Right lobe of liver (tissue), 6 donors: ENCODE measurements around the gene SIN3B. TPM values are rescaled to one million over a fixed set of nuclear protein-coding genes. Genes with fewer than 3 reads are reported as not detected.

ENCODE experiments used
- ATAC-seq, 4 donors: fragments of 200-7000 bp; cut with Tn5 transposase; one replicate each; pipeline ENCODE4 v1.9.1; 2020; ENCODE audit warnings: mild to moderate bottlenecking in 4 of 4, moderate library complexity in 4 of 4
- DNase-seq, 3 donors: peaks; one replicate each; pipeline ENCODE4 v3.0.0-alpha.2; 2020
- H3K27ac ChIP-seq, 3 donors: fragments of 200-600 bp; one replicate each; pipeline ENCODE4 v1.8.0; 2022
- H3K27me3 ChIP-seq, 2 donors: fragments of 200-600 bp; one replicate each; pipeline ENCODE4 v1.8.0; 2022
- H3K36me3 ChIP-seq, 4 donors: fragments of 200-600 bp; sonication (generic) in 1 of 4; one replicate each; pipeline versions ENCODE4 v1.5.1 to v1.8.0; 2017 to 2022; ENCODE audit warnings: control low read depth in 1 of 4
- H3K4me1 ChIP-seq, 4 donors: fragments of 200-600 bp; sonication (generic) in 1 of 4; one replicate each; pipeline versions ENCODE4 v1.5.1 to v1.8.0; 2017 to 2022; ENCODE audit warnings: control low read depth in 1 of 4
- H3K4me3 ChIP-seq, 3 donors: fragments of 200-600 bp; one replicate each; pipeline ENCODE4 v1.8.0; 2022
- H3K9me3 ChIP-seq, 4 donors: fragments of 200-600 bp; sonication (generic) in 1 of 4; one replicate each; pipeline versions ENCODE4 v1.5.1 to v1.8.0; 2017 to 2022; ENCODE audit warnings: control low read depth in 1 of 4
- CTCF ChIP-seq, 4 donors: fragments of 200-600 bp in 3 of 4; fragments of 450-650 bp in 1 of 4; IDR thresholded peaks; one replicate each; pipeline versions ENCODE4 v1.5.1 to v1.8.0; 2016 to 2022; ENCODE audit warnings: antibody characterized with exemption in 4 of 4, mild to moderate bottlenecking in 2 of 4
- POLR2A ChIP-seq: fragments of 450-650 bp; IDR thresholded peaks from one replicate; pipeline ENCODE4 v1.6.1; 2017; ENCODE audit warnings: antibody characterized with exemption, mild to moderate bottlenecking
- WGBS: methylation state at CpG from one replicate; pipeline ENCODE4 v1.1.6; 2018; ENCODE audit warnings: low coverage, low lambda C conversion rate; ENCODE audit not compliant: insufficient coverage; ENCODE audit errors: missing lambda C conversion rate; 5-methylcytosine and 5-hydroxymethylcytosine counted together
- intact Hi-C, 2 donors: fragments of 100-400 bp; cut with DNase I; formaldehyde crosslinking; loops; one replicate each; pipeline versions ENCODE4 v1.11.2 to v1.14.1; 2022
- total RNA-seq, 6 experiments: library from RNA; depleted of rRNA in 2 of 6; stranded (reverse); fragments of >200 nt in 2 of 6; fragmentation: NEBNext Ultra II Directional in 3 of 6; extraction: Animal tissue kit (Norgen Biotek cat#: 25700) in 3 of 6; gene quantifications; one replicate each; pipeline versions ENCODE4 v1.1.0 to v1.2.4, GENCODE V29; 2016 to 2023
- donor health status: DM: no; HTN: yes; CAD: no.
- donor health status: DM: no; HTN: no; CAD: no.
- donor health status: DM: no; HTN: no; CAD: no.
- donor health status: DM: no; HTN: yes; CAD: no.
- donor health status: DM: no; HTN: yes; CAD: no.

SIN3B gene
- total RNA-seq, 6 experiments from 2014 or later, result 10.6 to 20.9 (median 13.6) TPM

- no peaks in the 10 kb centered on the region for H3K27me3 ChIP-seq
- intact Hi-C loops, result no loop called here
- ATAC-seq (peak in 1 of 4 donors; percentile 9), DNase-seq (no peak)
- 54% methylated on average over 4 of the region's 13 CpGs for WGBS
- peak overlapping the region; percentile 64 to 87 (median 66) for H3K4me3 ChIP-seq
- peak overlapping the region; percentile 44 to 53 (median 47) for H3K27ac ChIP-seq
- no peaks in the 10 kb centered on the region for H3K9me3 ChIP-seq
- H3K4me1 ChIP-seq, result peaks cover 0 to 11% (median 0%) of the 10 kb centered on the region in 4 donors
- TF ChIP-seq CTCF (IDR thresholded peaks at IDR 0.05) (no peak), POLR2A (no peak)
- peaks cover 0 to 26% (median 2%) of the 10 kb centered on the region in 4 donors for H3K36me3 ChIP-seq
Observed at GRCh38 chr19:16829822-16830289, 658 bp downstream of the SIN3B start.

GRCh38 chr19:16830679-16831078 lies 1.5 kb downstream of the SIN3B start:
- ATAC-seq (no peak), DNase-seq (no peak)
- H3K4me1 ChIP-seq, result peaks cover 0 to 4% (median 0%) of the 10 kb centered on the region in 4 donors
- WGBS, result 63% methylated on average over 3 of the region's 3 CpGs
- TF ChIP-seq CTCF (IDR thresholded peaks at IDR 0.05) (no peak), POLR2A (no peak)
- H3K27ac ChIP-seq, result no peak overlapping the region
- H3K27me3 ChIP-seq, result no peaks in the 10 kb centered on the region
- H3K9me3 ChIP-seq, result no peaks in the 10 kb centered on the region
- no peak overlapping the region for H3K4me3 ChIP-seq
- intact Hi-C loops, result no loop called here
- H3K36me3 ChIP-seq, result peaks cover 0 to 30% (median 2%) of the 10 kb centered on the region in 4 donors

- H3K27me3 ChIP-seq, result no peaks in the 10 kb centered on the region
- no peak overlapping the region for H3K27ac ChIP-seq
- H3K4me1 ChIP-seq, result peaks cover 0 to 4% (median 0%) of the 10 kb centered on the region in 4 donors
- WGBS, result 100% methylated on average over 4 of the region's 9 CpGs
- no peaks in the 10 kb centered on the region for H3K9me3 ChIP-seq
- intact Hi-C loops, result no loop called here
- no peak for DNase-seq
- no peak overlapping the region for H3K4me3 ChIP-seq
- TF ChIP-seq CTCF (IDR thresholded peaks at IDR 0.05), result no peak
- TF ChIP-seq POLR2A, result no peak
- H3K36me3 ChIP-seq, result peaks cover 0 to 30% (median 2%) of the 10 kb centered on the region in 4 donors
- ATAC-seq, result no peak
Observed at GRCh38 chr19:16831531-16831930, 2.3 kb downstream of the SIN3B start.

GRCh38 chr19:16834747-16835146 lies 5.5 kb downstream of the SIN3B start:
- Histone ChIP-seq H3K4me3 (no peak overlapping the region), H3K27ac (no peak overlapping the region), H3K4me1 (peaks cover 0 to 3% (median 0%) of the 10 kb centered on the region in 4 donors), H3K27me3 (no peaks in the 10 kb centered on the region), H3K9me3 (no peaks in the 10 kb centered on the region), H3K36me3 (peaks cover 0 to 35% (median 2%) of the 10 kb centered on the region in 4 donors)
- intact Hi-C loops, result no loop called here
- TF ChIP-seq POLR2A, result no peak
- no peak for TF ChIP-seq CTCF (IDR thresholded peaks at IDR 0.05)
- WGBS, result 100% methylated on average over 3 of the region's 13 CpGs
- DNase-seq, result no peak
- ATAC-seq, result no peak
